Measurements from ENCODE around the gene IRX5.

DNA sequence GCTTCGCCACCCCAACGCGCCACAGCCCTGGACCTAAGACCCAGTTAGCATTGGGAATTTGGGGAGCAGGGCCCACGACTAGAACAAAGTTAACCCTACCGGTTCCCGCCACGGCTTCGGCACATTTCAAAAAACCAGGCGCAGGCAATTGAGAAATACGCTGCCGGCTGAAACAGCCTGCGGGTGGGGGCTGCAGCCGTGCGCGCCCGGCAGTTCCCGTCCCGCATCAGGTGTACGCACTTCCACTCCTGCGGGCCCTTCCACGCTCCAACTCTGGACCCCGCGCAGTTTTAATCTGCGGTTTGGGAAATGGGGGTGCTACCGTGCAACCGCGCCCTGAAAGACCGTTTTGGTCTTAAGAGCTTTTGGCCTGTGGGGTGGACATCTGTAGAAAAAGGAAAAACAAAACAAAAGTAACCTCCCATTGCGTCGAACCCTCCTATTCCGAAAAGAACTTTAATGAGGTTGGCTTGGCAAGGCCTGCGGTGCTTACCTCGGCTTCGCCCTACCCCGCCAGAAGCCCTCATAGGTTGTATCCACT lies 7.1 kb downstream of the IRX5 start:
- TF ChIP-seq, protein P1, sequence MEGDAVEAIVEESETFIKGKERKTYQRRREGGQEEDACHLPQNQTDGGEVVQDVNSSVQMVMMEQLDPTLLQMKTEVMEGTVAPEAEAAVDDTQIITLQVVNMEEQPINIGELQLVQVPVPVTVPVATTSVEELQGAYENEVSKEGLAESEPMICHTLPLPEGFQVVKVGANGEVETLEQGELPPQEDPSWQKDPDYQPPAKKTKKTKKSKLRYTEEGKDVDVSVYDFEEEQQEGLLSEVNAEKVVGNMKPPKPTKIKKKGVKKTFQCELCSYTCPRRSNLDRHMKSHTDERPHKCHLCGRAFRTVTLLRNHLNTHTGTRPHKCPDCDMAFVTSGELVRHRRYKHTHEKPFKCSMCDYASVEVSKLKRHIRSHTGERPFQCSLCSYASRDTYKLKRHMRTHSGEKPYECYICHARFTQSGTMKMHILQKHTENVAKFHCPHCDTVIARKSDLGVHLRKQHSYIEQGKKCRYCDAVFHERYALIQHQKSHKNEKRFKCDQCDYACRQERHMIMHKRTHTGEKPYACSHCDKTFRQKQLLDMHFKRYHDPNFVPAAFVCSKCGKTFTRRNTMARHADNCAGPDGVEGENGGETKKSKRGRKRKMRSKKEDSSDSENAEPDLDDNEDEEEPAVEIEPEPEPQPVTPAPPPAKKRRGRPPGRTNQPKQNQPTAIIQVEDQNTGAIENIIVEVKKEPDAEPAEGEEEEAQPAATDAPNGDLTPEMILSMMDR (IDR thresholded peaks at IDR 0.05 in 2 of 3, conservative IDR thresholded peaks at IDR 0.05 in 1 of 3; ENCODE audit: borderline replicate concordance in 1 of 3, insufficient read depth in 1 of 3, low read depth in 2 of 3, low read length in 2 of 3) = no peak; a peak in 1 of 6 replicates
- TF ChIP-seq YY1 (IDR thresholded peaks at IDR 0.05; ENCODE audit: extremely low read depth, insufficient replicate concordance, low read depth, low read length) = no peak
- TF ChIP-seq, protein P2, sequence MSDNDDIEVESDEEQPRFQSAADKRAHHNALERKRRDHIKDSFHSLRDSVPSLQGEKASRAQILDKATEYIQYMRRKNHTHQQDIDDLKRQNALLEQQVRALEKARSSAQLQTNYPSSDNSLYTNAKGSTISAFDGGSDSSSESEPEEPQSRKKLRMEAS (IDR thresholded peaks at IDR 0.05) = no peak
- no peak for TF ChIP-seq ZFX (IDR thresholded peaks at IDR 0.05)
- TF ChIP-seq SRF (IDR thresholded peaks at IDR 0.05; ENCODE audit: low read depth) = no peak
- TF ChIP-seq JUND (IDR thresholded peaks at IDR 0.05) = no peak
- no peak for TF ChIP-seq FOSL1 (IDR thresholded peaks at IDR 0.05; ENCODE audit: low read depth)
- TF ChIP-seq POLR2A (IDR thresholded peaks at IDR 0.05; ENCODE audit: borderline replicate concordance, extremely low read depth, insufficient read depth, insufficient read length) = no peak
- TF ChIP-seq POLR2AphosphoS5 (IDR thresholded peaks at IDR 0.05; ENCODE audit: low read depth, low read length) = no peak
